SU-DHL-6 (cell line): Measurements from ENCODE around the gene ZNF689.

Experiments used
- H2AFZ ChIP-seq: fragments of 200-600 bp; sonication (generic); 2 replicates; pipeline ENCODE4 v1.6.1; 2014; ENCODE audit warnings: low read depth, mild to moderate bottlenecking, moderate library complexity, mixed read lengths, antibody characterized with exemption, low read length; ENCODE audit not compliant: severe bottlenecking
- H3F3A ChIP-seq: fragments of 200-600 bp; shearing (Covaris generic); 2 replicates; pipeline ENCODE4 v1.6.0; 2016; ENCODE audit warnings: antibody characterized with exemption, mild to moderate bottlenecking; ENCODE audit not compliant: insufficient read depth
- H3K27ac ChIP-seq: fragments of 200-600 bp; sonication (generic); 2 replicates; pipeline ENCODE4 v1.5.1; 2016; ENCODE audit warnings: low read depth, mild to moderate bottlenecking, low read length, moderate library complexity, mixed read lengths
- H3K27me3 ChIP-seq: fragments of 200-600 bp; sonication (generic), shearing (Covaris generic); 2 replicates; pipeline ENCODE4 v1.6.0; 2014; ENCODE audit warnings: mild to moderate bottlenecking, low read length
- H3K36me3 ChIP-seq: fragments of 200-600 bp; sonication (generic); 2 replicates; pipeline ENCODE4 v1.6.1; 2014; ENCODE audit warnings: mild to moderate bottlenecking, low read length, mixed read lengths
- H3K4me2 ChIP-seq: fragments of 300-600, 200-600 bp; shearing (Covaris generic), sonication (generic); 2 replicates; pipeline ENCODE4 v1.6.0; 2014; ENCODE audit warnings: low read length, low read depth, mild to moderate bottlenecking; ENCODE audit not compliant: poor library complexity, severe bottlenecking
- H3K4me3 ChIP-seq: fragments of 200-600 bp; sonication (generic); 2 replicates; pipeline ENCODE4 v1.5.1; 2014; ENCODE audit warnings: antibody characterized with exemption, low read length, mild to moderate bottlenecking, mixed read lengths; ENCODE audit not compliant: insufficient read depth, poor library complexity, severe bottlenecking
- H3K79me2 ChIP-seq: fragments of 200-600 bp; sonication (generic); 2 replicates; pipeline ENCODE4 v1.6.1; 2014; ENCODE audit warnings: mild to moderate bottlenecking, low read length, moderate library complexity; ENCODE audit not compliant: insufficient read depth
- H3K9ac ChIP-seq: fragments of 200-600 bp; sonication (generic); 2 replicates; pipeline ENCODE4 v1.7.0; 2014; ENCODE audit warnings: mild to moderate bottlenecking, low read length
- H3K9me2 ChIP-seq: fragments of 200-600 bp; sonication (generic); replicated peaks from 2 replicates; pipeline ENCODE4 v1.6.1; 2014; ENCODE audit warnings: low read length; ENCODE audit not compliant: insufficient read depth
- H3K9me3 ChIP-seq: fragments of 200-600 bp; sonication (generic); 2 replicates; pipeline ENCODE4 v1.6.1; 2014; ENCODE audit warnings: low read length, mixed read lengths; ENCODE audit not compliant: insufficient read depth
- H4K20me1 ChIP-seq: fragments of 200-600 bp; sonication (generic); 2 replicates; pipeline ENCODE4 v1.6.1; 2014; ENCODE audit warnings: low read depth, mild to moderate bottlenecking, antibody characterized with exemption, low read length, moderate library complexity, mixed read lengths
- EZH2phosphoT487 ChIP-seq: fragments of 200-600 bp; sonication (generic), shearing (Covaris generic); conservative IDR thresholded peaks from 2 replicates; pipeline ENCODE4 v1.6.1; 2018; ENCODE audit warnings: mild to moderate bottlenecking, antibody characterized with exemption, low read length, moderate library complexity, mixed read lengths
- TF ChIP-seq, protein P1 (sequence below): fragments of 200-600 bp; sonication (generic); IDR thresholded peaks from one replicate; pipeline ENCODE4 v1.5.1; 2017; ENCODE audit warnings: antibody characterized with exemption, mild to moderate bottlenecking, low read length, moderate library complexity; ENCODE audit not compliant: insufficient read depth, poor library complexity, severe bottlenecking

ZNF689 gene

GRCh38 chr16:30647274-30647571 is 37.0 kb upstream of the ZNF689 start:
- no peak overlapping the region for H3K27ac ChIP-seq
- no peak overlapping the region for H3K4me3 ChIP-seq
- peaks cover 10% of the 10 kb centered on the region; the same call in 1 of the 2 replicates for H3F3A ChIP-seq
- H3K27me3 ChIP-seq: no peaks in the 10 kb centered on the region
- TF ChIP-seq, protein P1, sequence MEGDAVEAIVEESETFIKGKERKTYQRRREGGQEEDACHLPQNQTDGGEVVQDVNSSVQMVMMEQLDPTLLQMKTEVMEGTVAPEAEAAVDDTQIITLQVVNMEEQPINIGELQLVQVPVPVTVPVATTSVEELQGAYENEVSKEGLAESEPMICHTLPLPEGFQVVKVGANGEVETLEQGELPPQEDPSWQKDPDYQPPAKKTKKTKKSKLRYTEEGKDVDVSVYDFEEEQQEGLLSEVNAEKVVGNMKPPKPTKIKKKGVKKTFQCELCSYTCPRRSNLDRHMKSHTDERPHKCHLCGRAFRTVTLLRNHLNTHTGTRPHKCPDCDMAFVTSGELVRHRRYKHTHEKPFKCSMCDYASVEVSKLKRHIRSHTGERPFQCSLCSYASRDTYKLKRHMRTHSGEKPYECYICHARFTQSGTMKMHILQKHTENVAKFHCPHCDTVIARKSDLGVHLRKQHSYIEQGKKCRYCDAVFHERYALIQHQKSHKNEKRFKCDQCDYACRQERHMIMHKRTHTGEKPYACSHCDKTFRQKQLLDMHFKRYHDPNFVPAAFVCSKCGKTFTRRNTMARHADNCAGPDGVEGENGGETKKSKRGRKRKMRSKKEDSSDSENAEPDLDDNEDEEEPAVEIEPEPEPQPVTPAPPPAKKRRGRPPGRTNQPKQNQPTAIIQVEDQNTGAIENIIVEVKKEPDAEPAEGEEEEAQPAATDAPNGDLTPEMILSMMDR: no peak
- no peak for TF ChIP-seq EZH2phosphoT487
- H2AFZ ChIP-seq: no peak overlapping the region
- no peaks in the 10 kb centered on the region for H3K9me3 ChIP-seq
- no peak overlapping the region for H3K9ac ChIP-seq
- no peaks in the 10 kb centered on the region for H3K9me2 ChIP-seq
- H3K4me2 ChIP-seq: no peak overlapping the region
- H4K20me1 ChIP-seq: no peaks in the 10 kb centered on the region
- H3K79me2 ChIP-seq: 0 out of 2 replicates have a peak, but pooled peaks cover 4% of the 10 kb centered on the region
- no peaks in the 10 kb centered on the region for H3K36me3 ChIP-seq

- H3F3A ChIP-seq: no peaks in the 10 kb centered on the region
- no peaks in the 10 kb centered on the region for H3K9me2 ChIP-seq
- H3K4me3 ChIP-seq: no peak overlapping the region
- no peaks in the 10 kb centered on the region for H3K36me3 ChIP-seq
- H3K27me3 ChIP-seq: no peaks in the 10 kb centered on the region
- no peak overlapping the region for H3K9ac ChIP-seq
- no peak overlapping the region for H3K4me2 ChIP-seq
- no peak overlapping the region for H3K27ac ChIP-seq
- H3K79me2 ChIP-seq: no peaks in the 10 kb centered on the region
- no peak for TF ChIP-seq EZH2phosphoT487
- TF ChIP-seq, protein P1: no peak
- H4K20me1 ChIP-seq: no peaks in the 10 kb centered on the region
- no peak overlapping the region for H2AFZ ChIP-seq
- no peaks in the 10 kb centered on the region for H3K9me3 ChIP-seq
These were observed 35.5 kb upstream of the ZNF689 start for GRCh38 chr16:30645727-30646126.

DNA sequence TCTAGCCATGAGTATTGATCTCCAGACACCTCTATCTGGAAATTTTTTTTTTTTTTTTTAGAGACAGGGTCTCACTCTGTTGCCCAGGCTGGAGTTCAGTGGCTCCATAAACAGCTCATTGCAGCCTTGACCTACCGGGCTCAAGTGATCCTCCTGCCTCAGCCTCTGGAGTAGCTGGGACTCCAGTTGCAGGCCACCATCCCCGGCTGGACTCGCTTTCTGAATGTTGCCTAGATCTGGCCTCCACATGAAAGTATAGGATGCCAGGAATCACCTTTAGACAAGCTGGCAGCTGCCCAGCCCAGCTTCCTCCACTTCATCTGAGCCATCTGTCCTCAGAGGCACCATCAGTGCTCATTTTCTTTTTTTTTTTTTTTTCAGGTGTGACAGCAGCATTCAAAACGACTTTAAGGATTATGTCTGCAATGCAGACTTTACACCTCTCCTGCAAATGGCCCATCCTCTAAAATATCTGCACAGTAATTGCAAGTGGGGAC is 34.2 kb upstream of the ZNF689 start:
- TF ChIP-seq, protein P1: no peak
- TF ChIP-seq EZH2phosphoT487: no peak
- no peaks in the 10 kb centered on the region for H3K27me3 ChIP-seq
- H3K4me3 ChIP-seq: no peak overlapping the region
- H3K9ac ChIP-seq: no peak overlapping the region
- H3K36me3 ChIP-seq: no peaks in the 10 kb centered on the region
- H3K4me2 ChIP-seq: no peak overlapping the region
- no peak overlapping the region for H3K27ac ChIP-seq
- no peaks in the 10 kb centered on the region for H3K9me3 ChIP-seq
- H2AFZ ChIP-seq: no peak overlapping the region
- H4K20me1 ChIP-seq: no peaks in the 10 kb centered on the region
- no peaks in the 10 kb centered on the region for H3K9me2 ChIP-seq
- H3K79me2 ChIP-seq: no peaks in the 10 kb centered on the region
- no peaks in the 10 kb centered on the region for H3F3A ChIP-seq
